Endodermal cell (in vitro differentiated cells): ENCODE results near the gene RBM5. TPM values are rescaled to one million over a fixed set of nuclear protein-coding genes. Genes with fewer than 3 reads are reported as not detected.

Experiments used
- DNase-seq: peaks from one replicate; pipeline ENCODE4 v3.0.0-alpha.2; 2017
- H3K27ac ChIP-seq: 2 replicates; pipeline ENCODE4 v1.5.1; 2013; ENCODE audit warnings: mild to moderate bottlenecking, low read depth, low read length, moderate library complexity
- H3K27me3 ChIP-seq: 2 replicates; pipeline ENCODE4 v1.6.1; 2013; ENCODE audit warnings: mild to moderate bottlenecking, low read length, moderate library complexity; ENCODE audit not compliant: insufficient read depth, control insufficient read depth, poor library complexity, severe bottlenecking
- H3K36me3 ChIP-seq: 2 replicates; pipeline ENCODE4 v1.7.0; 2013; ENCODE audit warnings: mild to moderate bottlenecking, low read length, moderate library complexity; ENCODE audit not compliant: control insufficient read depth, insufficient read depth
- H3K4me1 ChIP-seq: one replicate; pipeline ENCODE4 v1.7.0; 2013; ENCODE audit warnings: low read length; ENCODE audit not compliant: control insufficient read depth, insufficient read depth
- H3K4me3 ChIP-seq: 2 replicates; pipeline ENCODE4 v1.5.1; 2013; ENCODE audit warnings: mild to moderate bottlenecking, low read length, moderate library complexity
- H3K9ac ChIP-seq: 2 replicates; pipeline ENCODE4 v1.6.1; 2013; ENCODE audit warnings: mild to moderate bottlenecking, low read length, moderate library complexity; ENCODE audit not compliant: poor library complexity, severe bottlenecking; ENCODE audit errors: extremely low read depth
- H3K9me3 ChIP-seq: 2 replicates; pipeline ENCODE4 v1.6.1; 2013; ENCODE audit warnings: mild to moderate bottlenecking, low read length, moderate library complexity; ENCODE audit not compliant: control insufficient read depth
- H3K27ac Mint-ChIP-seq: 2 replicates; pipeline ENCODE4 v1.8.0; 2020; ENCODE audit warnings: mixed read lengths
- H3K27me3 Mint-ChIP-seq: 2 replicates; pipeline ENCODE4 v1.8.0; 2021; ENCODE audit warnings: mild to moderate bottlenecking, mixed read lengths; ENCODE audit not compliant: insufficient read depth
- H3K36me3 Mint-ChIP-seq: 2 replicates; pipeline ENCODE4 v1.8.0; 2020; ENCODE audit warnings: low read depth, mixed read lengths
- H3K4me1 Mint-ChIP-seq: 2 replicates; pipeline ENCODE4 v1.8.0; 2020; ENCODE audit warnings: mixed read lengths
- H3K4me3 Mint-ChIP-seq: 2 replicates; pipeline ENCODE4 v1.8.0; 2020; ENCODE audit warnings: mild to moderate bottlenecking, moderate library complexity, mixed read lengths
- H3K9me3 Mint-ChIP-seq: 2 replicates; pipeline ENCODE4 v1.8.0; 2020; ENCODE audit warnings: mild to moderate bottlenecking, mixed read lengths
- WGBS, 2 experiments: methylation state at CpG; one replicate each; pipeline versions ENCODE4 v1.1.5 to v1.1.7; 2013; ENCODE audit warnings: missing lambda C conversion rate in 2 of 2, mixed read lengths in 1 of 2; ENCODE audit not compliant: insufficient coverage in 1 of 2, insufficient read length in 1 of 2; 5-methylcytosine and 5-hydroxymethylcytosine counted together
- total RNA-seq, 2 donors: library from RNA; stranded (reverse); fragmentation: NEBNext Ultra II Directional in 1 of 2; extraction: Animal tissue kit (Norgen Biotek cat#: 25700) in 1 of 2; gene quantifications; 2 replicates in 1 of 2; 3 replicates in 1 of 2; pipeline ENCODE4 v1.2.1, GENCODE V29; 2021
- TF ChIP-seq, protein P1 (sequence below): fragments of 200-600 bp; sonication (generic); conservative IDR thresholded peaks from 2 replicates; pipeline ENCODE4 v1.5.0; 2021; ENCODE audit warnings: antibody characterized with exemption, mild to moderate bottlenecking

The RBM5 gene
- total RNA-seq, 2 donors from 2014 or later = 153 to 166 TPM

DNA sequence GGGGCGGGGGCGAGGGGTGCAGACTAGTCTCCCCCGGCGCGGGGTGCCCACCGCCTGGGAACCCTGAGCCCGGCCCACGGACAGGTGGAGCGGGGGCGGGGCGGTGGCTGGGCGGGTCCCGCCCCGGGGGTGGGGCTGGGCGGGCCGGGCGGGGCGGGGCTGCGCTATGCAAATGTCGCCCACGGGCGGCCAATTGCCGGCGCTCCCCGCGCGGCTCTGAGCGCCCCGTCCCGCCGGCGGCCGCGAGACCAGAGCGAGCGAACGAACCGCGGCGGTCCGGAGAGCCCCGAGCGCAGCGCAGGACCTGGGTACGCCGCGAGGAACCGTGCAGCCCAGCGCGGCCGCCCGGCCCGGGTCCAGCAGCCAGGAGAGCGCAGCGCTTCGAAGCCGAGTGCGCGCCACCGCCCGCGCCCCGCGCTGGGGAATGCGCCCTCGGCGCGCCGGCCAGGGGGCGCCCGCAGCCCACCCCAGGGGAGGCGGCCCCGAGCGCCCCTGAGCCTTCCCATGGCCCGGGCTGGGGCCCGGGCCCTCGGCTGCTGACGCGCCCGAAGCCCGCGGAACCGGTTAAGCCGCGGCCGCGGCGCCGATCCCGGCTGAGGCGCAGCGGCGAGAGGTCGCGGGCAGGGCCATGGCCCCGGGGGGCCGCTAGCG is 66.2 kb downstream of the RBM5 start, which contains the start of gene SEMA3F:
SEMA3F (plus strand) TSS at position 485 of the 651 bp plus-strand sequence. CDS start 4,299 bp downstream, outside the sequence.
- 0 to 1% methylated on average over 19 to 98 of the region's 98 CpGs for WGBS, 2 experiments
- peak within 1 kb of the TSS; percentile 85 for H3K4me3 ChIP-seq
- H3K36me3 ChIP-seq = no peaks in the 10 kb centered on the region
- Mint-ChIP-seq H3K27me3 (peaks cover 15% of the 10 kb centered on the region), H3K36me3 (no peaks in the 10 kb centered on the region), H3K4me1 (peaks cover 37% of the 10 kb centered on the region), H3K9me3 (no peaks in the 10 kb centered on the region), H3K4me3 (peak within 1 kb of the TSS; percentile 93), H3K27ac (peak within 1 kb of the TSS; percentile 89)
- TF ChIP-seq, protein P1, sequence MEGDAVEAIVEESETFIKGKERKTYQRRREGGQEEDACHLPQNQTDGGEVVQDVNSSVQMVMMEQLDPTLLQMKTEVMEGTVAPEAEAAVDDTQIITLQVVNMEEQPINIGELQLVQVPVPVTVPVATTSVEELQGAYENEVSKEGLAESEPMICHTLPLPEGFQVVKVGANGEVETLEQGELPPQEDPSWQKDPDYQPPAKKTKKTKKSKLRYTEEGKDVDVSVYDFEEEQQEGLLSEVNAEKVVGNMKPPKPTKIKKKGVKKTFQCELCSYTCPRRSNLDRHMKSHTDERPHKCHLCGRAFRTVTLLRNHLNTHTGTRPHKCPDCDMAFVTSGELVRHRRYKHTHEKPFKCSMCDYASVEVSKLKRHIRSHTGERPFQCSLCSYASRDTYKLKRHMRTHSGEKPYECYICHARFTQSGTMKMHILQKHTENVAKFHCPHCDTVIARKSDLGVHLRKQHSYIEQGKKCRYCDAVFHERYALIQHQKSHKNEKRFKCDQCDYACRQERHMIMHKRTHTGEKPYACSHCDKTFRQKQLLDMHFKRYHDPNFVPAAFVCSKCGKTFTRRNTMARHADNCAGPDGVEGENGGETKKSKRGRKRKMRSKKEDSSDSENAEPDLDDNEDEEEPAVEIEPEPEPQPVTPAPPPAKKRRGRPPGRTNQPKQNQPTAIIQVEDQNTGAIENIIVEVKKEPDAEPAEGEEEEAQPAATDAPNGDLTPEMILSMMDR = peak; percentile 55
- peaks cover 7% of the 10 kb centered on the region for H3K4me1 ChIP-seq
- DNase-seq = peak; percentile 89
- H3K9ac ChIP-seq = peak within 1 kb of the TSS; percentile 23
- H3K27ac ChIP-seq = no peak within 1 kb of the TSS
- H3K27me3 ChIP-seq = peaks cover 25% of the 10 kb centered on the region
- no peaks in the 10 kb centered on the region for H3K9me3 ChIP-seq

- H3K4me1 Mint-ChIP-seq = peaks cover 40% of the 10 kb centered on the region
Observed at GRCh38 chr3:50155491-50155878, 66.8 kb downstream of the RBM5 start.

GRCh38 chr3:50155891-50156290 is 67.2 kb downstream of the RBM5 start:
- Histone ChIP-seq H3K9me3 (no peaks in the 10 kb centered on the region), H3K4me1 (peaks cover 13% of the 10 kb centered on the region), H3K27me3 (peaks cover 25% of the 10 kb centered on the region), H3K27ac (no peak overlapping the region), H3K4me3 (peak overlapping the region; percentile 85), H3K9ac (peak overlapping the region; percentile 23), H3K36me3 (no peaks in the 10 kb centered on the region)
- H3K27me3 Mint-ChIP-seq = peaks cover 15% of the 10 kb centered on the region
- H3K4me3 Mint-ChIP-seq = peak overlapping the region; percentile 93
- peak; percentile 75 for DNase-seq
- TF ChIP-seq, protein P1 = no peak
- 11 to 18% methylated on average over 9 to 13 of the region's 13 CpGs for WGBS, 2 experiments
- peaks cover 40% of the 10 kb centered on the region for H3K4me1 Mint-ChIP-seq
- H3K9me3 Mint-ChIP-seq = no peaks in the 10 kb centered on the region
- no peaks in the 10 kb centered on the region for H3K36me3 Mint-ChIP-seq
- H3K27ac Mint-ChIP-seq = peak overlapping the region; percentile 89

More at GRCh38 chr3:50155491-50155878, 66.8 kb downstream of the RBM5 start:
- Histone ChIP-seq H3K4me3 (peak overlapping the region; percentile 85), H3K9me3 (no peaks in the 10 kb centered on the region), H3K36me3 (no peaks in the 10 kb centered on the region), H3K9ac (peak overlapping the region; percentile 23), H3K27me3 (peaks cover 25% of the 10 kb centered on the region), H3K4me1 (peaks cover 10% of the 10 kb centered on the region), H3K27ac (no peak overlapping the region)
- Mint-ChIP-seq H3K9me3 (no peaks in the 10 kb centered on the region), H3K27me3 (peaks cover 15% of the 10 kb centered on the region), H3K4me3 (peak overlapping the region; percentile 93), H3K27ac (peak overlapping the region; percentile 89), H3K36me3 (no peaks in the 10 kb centered on the region)
- 0% methylated on average over 2 to 37 of the region's 37 CpGs for WGBS, 2 experiments
- TF ChIP-seq, protein P1 = no peak
- no peak for DNase-seq
